ENCODE data around the gene EI24. TPM values are rescaled to one million over a fixed set of nuclear protein-coding genes. Genes with fewer than 3 reads are reported as not detected.
A peak's percentile ranks its signal among the peaks of the same experiment; 100 is the strongest.

EI24 gene
- total and polyA plus RNA-seq, 9 of the 15 experiments (the other 6 are each of a cell fraction or from before 2014, with no cell fraction given): 50.4 to 260 (median 168) TPM

GRCh38 chr11:125625630-125626287 lies 56.5 kb downstream of the EI24 start (continued):
- no peak for TF ChIP-seq CEBPZ (IDR thresholded peaks at IDR 0.05; ENCODE audit: borderline replicate concordance, low read depth, low read length)
- TF ChIP-seq NFIX (CRISPR knock-in tag; IDR thresholded peaks at IDR 0.05; ENCODE audit: low read depth): no peak
- TF ChIP-seq HIVEP1 (CRISPR knock-in tag; IDR thresholded peaks at IDR 0.05): no peak
- TF ChIP-seq ZBTB26 (CRISPR knock-in tag; IDR thresholded peaks at IDR 0.05): peak; percentile 92
- peak; percentile 71 for TF ChIP-seq ZNF589 (CRISPR knock-in tag; IDR thresholded peaks at IDR 0.05; ENCODE audit: low read depth)
- no peak for TF ChIP-seq BCL6 (CRISPR knock-in tag; IDR thresholded peaks at IDR 0.05)
- no peak for TF ChIP-seq ZNF780A (CRISPR knock-in tag; IDR thresholded peaks at IDR 0.05)
- no peak for TF ChIP-seq CAMTA2 (CRISPR knock-in tag; conservative IDR thresholded peaks at IDR 0.05)
- no peak for TF ChIP-seq GTF2B (IDR thresholded peaks at IDR 0.05; ENCODE audit: extremely low read depth, insufficient read length)
- TF ChIP-seq MYNN (IDR thresholded peaks at IDR 0.05): peak; percentile 69; the same call in 1 of the 2 replicates
- TF ChIP-seq MYNN (CRISPR knock-in tag; IDR thresholded peaks at IDR 0.05): no peak
- no peak for TF ChIP-seq BMI1 (IDR thresholded peaks at IDR 0.05; ENCODE audit: low read length)
- TF ChIP-seq, protein P1, sequence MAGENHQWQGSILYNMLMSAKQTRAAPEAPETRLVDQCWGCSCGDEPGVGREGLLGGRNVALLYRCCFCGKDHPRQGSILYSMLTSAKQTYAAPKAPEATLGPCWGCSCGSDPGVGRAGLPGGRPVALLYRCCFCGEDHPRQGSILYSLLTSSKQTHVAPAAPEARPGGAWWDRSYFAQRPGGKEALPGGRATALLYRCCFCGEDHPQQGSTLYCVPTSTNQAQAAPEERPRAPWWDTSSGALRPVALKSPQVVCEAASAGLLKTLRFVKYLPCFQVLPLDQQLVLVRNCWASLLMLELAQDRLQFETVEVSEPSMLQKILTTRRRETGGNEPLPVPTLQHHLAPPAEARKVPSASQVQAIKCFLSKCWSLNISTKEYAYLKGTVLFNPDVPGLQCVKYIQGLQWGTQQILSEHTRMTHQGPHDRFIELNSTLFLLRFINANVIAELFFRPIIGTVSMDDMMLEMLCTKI (IDR thresholded peaks at IDR 0.05; ENCODE audit: partially characterized antibody): no peak
- TF ChIP-seq, protein P2, sequence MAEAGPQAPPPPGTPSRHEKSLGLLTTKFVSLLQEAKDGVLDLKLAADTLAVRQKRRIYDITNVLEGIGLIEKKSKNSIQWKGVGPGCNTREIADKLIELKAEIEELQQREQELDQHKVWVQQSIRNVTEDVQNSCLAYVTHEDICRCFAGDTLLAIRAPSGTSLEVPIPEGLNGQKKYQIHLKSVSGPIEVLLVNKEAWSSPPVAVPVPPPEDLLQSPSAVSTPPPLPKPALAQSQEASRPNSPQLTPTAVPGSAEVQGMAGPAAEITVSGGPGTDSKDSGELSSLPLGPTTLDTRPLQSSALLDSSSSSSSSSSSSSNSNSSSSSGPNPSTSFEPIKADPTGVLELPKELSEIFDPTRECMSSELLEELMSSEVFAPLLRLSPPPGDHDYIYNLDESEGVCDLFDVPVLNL (CRISPR knock-in tag; IDR thresholded peaks at IDR 0.05; ENCODE audit: low read depth): peak; percentile 97
- peak; percentile 94 for TF ChIP-seq HMGN3 (IDR thresholded peaks at IDR 0.05; ENCODE audit: borderline replicate concordance, extremely low read depth, insufficient read length, low read depth, low read length)
- no peak for TF ChIP-seq CBX8 (IDR thresholded peaks at IDR 0.05; ENCODE audit: borderline replicate concordance, extremely low read depth, low read depth, low read length, poor library complexity, severe bottlenecking)
- TF ChIP-seq NEUROD1 (IDR thresholded peaks at IDR 0.05; ENCODE audit: borderline replicate concordance, low read depth, low read length, partially characterized antibody): peak; percentile 10
- peak; percentile 54 for TF ChIP-seq RBM39 (optimal IDR thresholded peaks at IDR 0.05; ENCODE audit: low read depth, low read length)
- TF ChIP-seq HOXB6 (CRISPR knock-in tag; IDR thresholded peaks at IDR 0.05; ENCODE audit: borderline replicate concordance): no peak
